Activated T-cell treated with anti-CD3 and anti-CD28 coated beads for 24 hours (primary cell): ENCODE results near the gene CNKSR3.

Source experiments
- DNase-seq: peaks from one replicate; pipeline ENCODE4 v3.0.0-alpha.2; 2020; ENCODE audit warnings: low read depth

CNKSR3 gene

DNA sequence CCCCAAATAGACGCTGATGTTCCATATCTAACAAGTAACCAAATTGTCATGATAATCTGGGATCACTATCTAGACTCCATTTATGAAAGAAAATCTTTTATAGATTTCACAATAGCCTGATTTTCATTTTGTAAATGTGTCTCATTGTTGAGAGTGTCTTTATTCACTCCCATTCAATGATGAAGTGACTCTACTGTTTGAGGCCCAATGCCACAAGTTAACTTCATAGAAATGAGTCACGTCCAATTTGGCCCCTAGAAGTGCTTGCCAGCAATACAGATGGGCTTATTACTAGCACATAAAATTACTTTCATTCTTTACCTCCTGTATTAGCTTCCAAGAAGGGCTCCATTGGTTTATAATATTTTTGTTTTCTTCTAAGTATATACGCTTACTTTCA lies 160.2 kb downstream of the CNKSR3 start:
- DNase-seq = no peak

DNA sequence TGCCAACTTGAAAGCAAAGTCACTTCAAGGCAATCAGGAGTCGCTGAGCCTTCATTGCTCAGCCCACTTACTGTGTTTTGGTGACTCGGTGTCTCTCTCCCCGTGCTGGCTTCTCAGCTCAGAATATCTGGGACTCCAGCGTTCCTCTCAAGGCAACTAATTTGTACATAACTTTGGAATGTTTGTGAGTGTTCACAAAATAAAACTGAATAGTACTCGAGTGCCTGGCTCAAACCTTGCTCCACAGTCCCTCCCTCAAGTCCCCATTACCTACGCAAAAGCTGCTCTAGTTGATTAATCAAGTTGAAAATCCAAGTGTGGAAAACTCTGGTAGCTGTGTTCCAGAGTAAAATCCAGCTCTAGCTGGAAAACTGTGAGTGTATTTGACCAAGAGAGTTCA lies 162.5 kb downstream of the CNKSR3 start:
- no peak for DNase-seq

DNA sequence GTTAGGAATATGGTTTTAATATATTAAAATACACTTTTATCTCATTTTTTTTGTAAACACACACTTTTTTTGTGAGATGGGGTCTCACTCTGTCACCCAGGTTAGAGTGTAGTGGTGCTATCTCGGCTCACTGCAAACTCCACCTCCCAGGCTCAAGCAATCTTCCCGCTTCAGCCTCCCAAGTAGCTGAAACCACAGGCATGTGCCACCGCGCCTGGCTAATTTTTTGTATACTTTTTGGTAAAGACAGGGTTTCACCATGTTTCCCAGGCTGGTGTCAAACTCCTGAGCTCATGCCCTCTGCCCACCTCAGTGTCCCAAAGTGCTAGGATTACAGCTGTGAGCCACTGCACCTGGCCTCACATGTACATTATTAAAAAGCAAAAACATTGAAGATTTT lies 164.7 kb downstream of the CNKSR3 start:
- DNase-seq = no peak

DNA sequence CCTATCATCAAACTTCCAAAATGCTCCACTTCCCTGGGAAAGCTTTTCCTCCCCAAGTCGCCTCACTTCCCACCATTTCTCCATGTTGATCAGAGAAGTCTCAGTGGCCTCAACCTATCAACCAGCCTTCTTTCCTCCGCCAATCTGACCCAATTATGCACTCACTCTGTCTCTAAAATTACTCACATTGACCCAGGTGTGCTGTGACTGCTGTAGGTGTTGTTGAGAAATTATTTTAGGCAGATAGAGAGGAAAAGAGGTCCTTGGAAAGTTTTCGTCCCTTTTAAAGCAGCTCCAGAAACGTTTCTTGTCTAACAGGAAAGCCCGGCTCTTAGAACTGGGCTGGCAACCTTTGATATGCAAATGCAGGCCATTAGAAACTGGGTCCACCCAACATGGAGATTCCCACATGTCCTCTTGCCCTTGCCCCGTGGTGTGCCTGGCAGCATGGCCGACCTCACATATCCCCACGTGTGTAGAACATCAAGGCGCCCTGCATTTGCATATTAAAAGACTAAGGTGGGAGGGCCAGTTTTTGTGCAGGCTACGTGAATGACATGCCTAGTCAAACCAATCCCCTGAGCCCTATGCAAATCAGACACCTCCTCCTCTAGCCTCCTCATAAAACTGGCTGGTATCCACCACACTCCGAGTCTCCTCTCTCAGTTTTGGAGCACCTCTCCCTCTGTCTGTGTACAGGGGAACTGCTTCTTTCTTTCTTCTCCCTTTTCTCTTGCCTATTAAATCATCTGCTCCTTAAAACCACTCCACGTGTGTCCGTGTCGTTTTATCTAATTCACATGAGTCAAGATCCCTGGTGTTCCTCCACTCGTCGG lies 166.8 kb downstream of the CNKSR3 start:
- DNase-seq = no peak

DNA sequence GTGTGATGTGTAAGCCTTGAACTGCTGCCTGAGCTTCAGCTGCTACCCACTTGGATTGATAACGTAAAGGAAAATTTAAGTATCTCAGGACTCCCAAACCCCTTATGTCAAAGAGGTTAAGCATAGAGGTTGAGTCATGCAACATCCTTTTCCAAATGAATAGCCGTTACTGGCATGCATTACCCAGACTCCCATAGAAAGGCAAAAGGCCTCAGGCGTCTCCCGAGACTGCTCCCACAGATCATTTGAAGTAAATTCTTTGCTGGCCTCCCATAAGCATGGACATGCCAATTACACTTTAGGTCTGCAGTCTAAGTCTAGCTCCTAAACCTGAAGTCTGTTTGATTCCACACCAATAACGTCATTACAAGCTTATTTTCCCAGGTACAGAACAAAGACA lies 168.6 kb downstream of the CNKSR3 start:
- no peak for DNase-seq

DNA sequence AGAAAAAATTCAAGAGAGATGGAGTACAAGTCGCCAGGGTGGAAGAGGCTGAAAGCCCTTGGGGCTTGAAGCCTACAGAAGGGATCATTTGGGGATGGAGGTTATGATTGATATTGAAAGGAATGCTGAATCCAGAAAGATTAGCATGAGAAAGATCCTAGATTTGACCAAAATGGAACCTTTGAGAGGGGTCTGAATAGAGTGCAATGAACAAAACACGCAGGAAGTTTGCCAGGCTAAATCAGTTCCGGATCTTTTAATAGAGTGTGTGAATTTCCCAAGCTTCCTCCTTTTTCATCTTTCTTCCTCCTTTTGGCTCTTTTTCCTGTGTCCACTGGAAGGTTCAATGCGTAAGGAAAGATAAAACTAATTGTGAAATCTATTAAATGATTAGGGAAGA lies 169.1 kb downstream of the CNKSR3 start:
- no peak for DNase-seq
